GM18520 (cell line): ENCODE data around the gene ATN1.
A peak's percentile ranks its signal among the peaks of the same experiment; 100 is the strongest.

Source experiments
- ATAC-seq: cut with Tn5 transposase; IDR thresholded peaks from one replicate; pipeline ENCODE4 v1.9.1; 2021; ENCODE audit not compliant: unreplicated experiment

Gene ATN1

GRCh38 chr12:6956021-6956727, 28.4 kb downstream of the ATN1 start:
- no peak for ATAC-seq

- no peak for ATAC-seq
Measured at GRCh38 chr12:6957151-6957701, 29.5 kb downstream of the ATN1 start.

- ATAC-seq: no peak
Measured at GRCh38 chr12:6957741-6958608, 30.2 kb downstream of the ATN1 start.

DNA sequence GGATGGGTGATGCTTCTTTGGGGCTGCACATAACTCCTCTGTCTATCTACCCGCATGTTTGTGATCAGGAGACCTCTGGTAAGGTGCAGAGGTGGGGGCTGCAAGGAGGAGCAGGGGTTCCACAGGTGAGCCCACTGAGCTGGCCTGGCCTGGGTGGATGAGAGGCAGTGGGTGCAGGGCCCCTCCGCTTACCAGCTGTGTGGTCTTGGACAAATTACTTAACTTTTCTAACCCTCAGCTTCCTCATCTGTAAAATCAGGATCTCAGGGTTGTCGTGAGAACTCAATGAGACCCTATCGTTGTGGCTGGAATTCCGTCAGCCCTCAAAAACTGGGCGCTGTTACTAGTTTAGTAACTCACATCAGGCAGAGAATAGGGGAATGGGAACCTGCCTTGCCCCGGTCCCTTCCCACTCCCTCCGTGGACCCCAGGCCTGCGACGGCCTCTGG, 30.9 kb downstream of the ATN1 start:
- ATAC-seq: no peak

- peak; percentile 33 for ATAC-seq
Measured at GRCh38 chr12:6959058-6959804, 31.5 kb downstream of the ATN1 start.

GRCh38 chr12:6959805-6960592, 32.2 kb downstream of the ATN1 start:
- ATAC-seq: no peak

DNA sequence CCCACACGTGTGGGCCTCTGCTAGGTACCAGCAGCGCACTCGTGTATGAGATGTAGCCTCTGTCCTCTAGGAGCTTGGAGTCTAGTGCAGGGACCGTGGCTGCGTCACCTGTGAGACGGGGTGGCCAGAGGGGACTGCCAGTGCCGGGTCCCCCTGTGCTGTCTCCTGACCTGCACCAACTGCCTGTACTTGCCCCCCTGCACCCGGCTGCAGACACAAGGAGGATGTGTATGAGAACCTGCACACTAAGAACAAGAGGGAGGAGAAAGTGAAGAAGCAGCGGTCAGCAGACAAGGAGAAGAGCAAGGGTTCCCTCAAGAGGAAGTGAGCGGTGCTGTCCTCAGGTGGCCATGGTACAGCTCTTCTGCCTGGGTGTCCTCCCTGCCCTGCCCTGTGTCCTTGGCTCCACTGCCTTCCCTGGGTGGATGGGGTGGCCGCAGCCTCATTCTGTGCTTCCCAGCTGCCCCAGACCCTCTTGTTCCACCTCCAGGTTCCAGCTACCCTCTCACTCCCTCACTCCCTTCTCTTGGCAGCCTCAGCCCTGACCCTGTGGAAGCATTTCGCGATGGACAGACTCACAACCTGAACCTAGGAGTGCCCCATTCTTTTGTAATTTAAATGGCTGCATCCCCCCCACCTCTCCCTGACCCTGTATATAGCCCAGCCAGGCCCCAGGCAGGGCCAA, 33.0 kb downstream of the ATN1 start:
- peak; percentile 26 for ATAC-seq

DNA sequence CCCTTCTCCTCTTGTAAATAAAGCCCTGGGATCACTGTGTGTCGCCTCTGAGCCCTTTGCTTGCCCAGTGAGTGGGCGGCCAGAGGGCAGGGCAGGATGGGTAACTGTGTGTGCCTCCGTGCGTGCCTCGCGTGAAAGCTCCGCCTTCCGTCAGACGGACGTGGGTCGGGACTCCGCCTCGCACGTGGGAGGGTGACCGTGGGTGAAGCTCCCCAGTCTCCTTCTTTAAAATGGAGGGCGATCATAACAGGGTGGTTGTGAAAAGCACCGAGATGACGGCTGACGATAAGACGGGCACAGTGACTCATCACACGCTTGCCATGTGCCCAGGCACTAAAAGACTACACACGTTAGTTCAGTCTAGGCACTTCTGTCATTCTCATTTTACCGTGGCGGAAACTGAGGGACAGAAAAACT, 33.5 kb downstream of the ATN1 start:
- ATAC-seq: peak; percentile 17

DNA sequence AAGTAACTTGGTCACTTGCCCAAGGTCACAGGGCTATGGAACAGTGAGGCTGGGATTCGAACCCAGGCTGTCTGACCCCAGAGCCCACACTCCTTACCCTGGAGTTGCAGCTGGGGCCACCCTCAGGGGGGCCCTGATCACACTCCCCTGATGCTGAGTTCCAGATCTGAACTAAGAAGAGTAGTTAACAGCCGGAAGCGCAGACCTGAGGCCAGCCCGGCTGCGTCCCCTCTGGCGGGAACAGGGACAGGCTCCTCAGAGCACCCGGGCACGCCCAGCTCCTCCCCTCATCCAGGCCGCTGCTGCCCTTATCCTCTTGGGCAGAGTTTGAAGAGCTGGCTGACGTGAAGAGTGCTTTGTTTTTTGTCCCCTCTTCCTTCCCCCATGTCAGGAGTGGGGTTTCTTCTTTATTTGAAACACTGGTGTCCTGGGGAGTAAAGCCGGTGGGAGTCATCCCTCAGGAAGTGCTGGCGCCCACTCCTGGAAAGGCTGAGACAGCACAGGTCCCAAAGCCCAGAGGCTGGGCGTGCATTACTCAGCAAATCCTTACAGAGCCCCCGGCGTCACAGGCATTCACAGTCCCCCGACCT, 34.0 kb downstream of the ATN1 start:
- peak; percentile 9 for ATAC-seq

DNA sequence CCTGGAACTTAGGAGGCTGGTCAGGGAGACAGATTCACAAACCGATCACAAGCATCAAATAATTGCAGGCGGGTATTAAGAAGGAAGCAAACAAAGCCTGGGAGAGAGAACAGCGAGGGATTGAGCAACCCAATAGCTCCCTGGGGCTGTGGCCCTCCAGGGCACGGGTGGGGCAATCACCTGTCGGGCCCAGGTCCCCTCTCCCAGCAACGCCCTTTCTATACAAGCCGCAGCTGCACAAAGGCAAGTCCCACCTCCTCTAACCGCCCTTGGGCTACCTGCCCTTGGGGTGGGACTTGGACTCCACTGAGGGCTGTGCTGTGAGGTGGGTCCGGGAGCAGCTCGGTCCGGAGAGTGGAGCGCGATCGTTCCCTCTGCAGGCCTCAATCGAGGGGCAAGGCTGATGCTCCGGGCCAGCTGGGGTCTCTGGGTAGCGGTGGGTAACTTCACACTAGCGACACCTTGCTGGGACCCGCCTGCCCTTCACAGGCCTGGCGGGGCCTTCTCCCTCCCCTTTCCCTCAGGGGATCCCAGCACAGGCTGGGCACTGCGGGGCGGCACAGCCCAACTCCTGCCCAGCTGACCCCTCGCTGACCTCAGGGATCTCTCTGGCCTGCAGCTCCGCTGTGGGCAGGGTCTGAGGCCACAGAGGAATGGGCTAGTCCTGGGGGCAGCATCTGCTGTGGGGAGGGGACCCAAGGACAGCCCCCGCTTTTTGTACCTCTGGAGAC, 34.7 kb downstream of the ATN1 start:
- ATAC-seq: no peak

GRCh38 chr12:6963016-6963731, 35.4 kb downstream of the ATN1 start:
- ATAC-seq: no peak

DNA sequence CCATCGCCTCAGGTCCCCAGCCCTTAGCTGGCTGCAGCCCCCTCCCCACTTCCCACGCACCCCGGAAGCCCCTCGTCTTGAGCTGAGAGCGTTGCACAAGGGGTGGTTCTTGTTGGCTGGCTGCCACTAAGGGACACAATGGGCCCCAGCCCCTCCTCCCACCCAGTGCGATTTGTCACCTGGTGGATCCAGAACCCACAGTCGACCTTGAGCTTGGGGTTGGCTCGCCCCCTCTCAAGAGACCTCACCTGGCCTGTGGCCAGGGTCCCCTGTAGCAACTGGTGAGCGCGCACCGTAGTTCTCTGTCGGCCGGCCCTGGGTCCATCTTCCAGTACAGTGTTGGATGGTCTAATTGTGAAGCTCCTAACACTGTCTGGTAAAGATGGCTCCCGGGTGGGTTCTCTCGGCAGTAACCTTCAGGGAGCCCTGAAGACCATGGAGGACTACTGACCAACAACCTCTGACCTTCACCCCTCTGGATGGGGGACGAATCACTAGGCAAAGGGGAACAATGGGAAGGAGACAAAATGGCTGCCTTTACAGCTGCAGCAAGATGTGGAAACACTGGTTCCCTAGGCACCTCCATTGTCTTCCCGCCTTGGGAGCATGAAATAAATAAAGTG, 36.1 kb downstream of the ATN1 start:
- ATAC-seq: no peak

DNA sequence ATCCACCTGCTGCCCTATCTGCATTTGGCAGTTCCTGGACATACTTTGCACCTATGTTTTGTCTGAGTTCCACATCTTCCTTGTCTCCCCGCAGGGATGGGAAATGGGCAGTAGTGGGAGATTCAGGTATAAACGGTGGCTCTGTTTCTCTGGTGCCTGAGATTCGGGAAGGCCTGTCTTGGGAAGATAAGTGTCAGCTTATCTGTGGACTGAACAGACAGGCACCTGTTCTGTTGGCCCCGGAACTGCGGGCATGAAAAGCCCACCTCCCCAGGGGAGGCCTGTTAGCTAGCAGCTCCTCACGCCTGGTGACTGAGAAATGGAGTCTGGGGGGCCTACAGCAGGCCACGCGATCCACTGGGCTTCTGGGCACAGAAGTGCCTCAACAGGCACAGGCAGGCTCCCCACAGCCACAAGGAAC, 36.9 kb downstream of the ATN1 start:
- no peak for ATAC-seq

- ATAC-seq: no peak
Measured at GRCh38 chr12:6965026-6965661, 37.4 kb downstream of the ATN1 start.

GRCh38 chr12:6965714-6966113, 38.0 kb downstream of the ATN1 start:
- no peak for ATAC-seq

DNA sequence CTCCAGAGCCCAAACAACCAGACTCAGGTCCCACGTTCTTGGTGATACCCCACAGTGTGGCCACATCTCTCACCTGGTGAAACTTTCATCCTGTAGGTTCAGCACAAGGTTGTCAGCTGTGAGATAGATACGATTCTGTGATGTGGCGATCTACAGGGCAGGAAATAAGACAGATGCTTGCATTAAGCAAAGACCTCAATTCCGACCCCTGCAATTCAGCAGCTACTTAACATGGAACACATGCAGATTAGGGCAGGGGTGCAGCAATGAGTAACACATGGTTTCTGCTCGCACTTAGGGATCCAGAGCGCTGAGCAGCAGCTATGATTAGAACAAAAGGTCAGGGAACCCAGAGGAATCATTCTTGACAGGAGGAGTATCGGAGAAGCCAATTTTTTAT, 38.6 kb downstream of the ATN1 start:
- no peak for ATAC-seq

- ATAC-seq: no peak
Measured at GRCh38 chr12:6967651-6968100, 39.9 kb downstream of the ATN1 start.
